DND-41 (cell line): ENCODE results near the gene BYSL.

Experiments used
- ATAC-seq: fragments of 200-7000 bp; cut with Tn5 transposase; 3 replicates; pipeline ENCODE4 v1.9.1; 2021; ENCODE audit warnings: low read depth; ENCODE audit not compliant: insufficient read depth
- DNase-seq: peaks from one replicate; pipeline ENCODE4 v3.0.0-alpha.2; 2020
- H2AFZ ChIP-seq: 2 replicates; pipeline ENCODE4 v1.6.0; 2012; ENCODE audit warnings: low read depth, low read length
- H3K27ac ChIP-seq: 2 replicates; pipeline ENCODE4 v1.5.1; 2012; ENCODE audit warnings: low read length, inconsistent platforms
- H3K27me3 ChIP-seq: fragments of 200-600 bp; sonication (generic); 2 replicates; pipeline ENCODE4 v1.6.0; 2012; ENCODE audit warnings: low read length, mild to moderate bottlenecking, inconsistent platforms; ENCODE audit not compliant: insufficient read depth, poor library complexity
- H3K36me3 ChIP-seq: 2 replicates; pipeline ENCODE4 v1.5.1; 2012; ENCODE audit warnings: low read length, inconsistent platforms; ENCODE audit not compliant: insufficient read depth
- H3K4me1 ChIP-seq: 2 replicates; pipeline ENCODE4 v1.5.1; 2012; ENCODE audit warnings: mild to moderate bottlenecking, low read length; ENCODE audit not compliant: insufficient read depth
- H3K4me2 ChIP-seq: 2 replicates; pipeline ENCODE4 v1.6.0; 2012; ENCODE audit warnings: mild to moderate bottlenecking, moderate library complexity, low read length, inconsistent platforms; ENCODE audit not compliant: insufficient read depth
- H3K4me3 ChIP-seq, 2 experiments: fragments of 200-600 bp in 1 of 2; shearing (Covaris generic) in 1 of 2; 2 replicates each; pipeline ENCODE4 v1.5.1; 2012 to 2016; ENCODE audit warnings: inconsistent platforms in 2 of 2, low read length in 2 of 2, mild to moderate bottlenecking in 2 of 2, low read depth in 1 of 2, moderate library complexity in 1 of 2
- H3K79me2 ChIP-seq: 2 replicates; pipeline ENCODE4 v1.6.0; 2012; ENCODE audit warnings: low read length, inconsistent platforms; ENCODE audit not compliant: insufficient read depth
- H3K9ac ChIP-seq: 2 replicates; pipeline ENCODE4 v1.6.0; 2012; ENCODE audit warnings: low read depth, mild to moderate bottlenecking, inconsistent platforms, low read length, moderate library complexity
- H3K9me3 ChIP-seq: 2 replicates; pipeline ENCODE4 v1.5.1; 2012; ENCODE audit warnings: low read length, moderate library complexity, mild to moderate bottlenecking, inconsistent platforms; ENCODE audit not compliant: insufficient read depth, severe bottlenecking
- H4K20me1 ChIP-seq: 2 replicates; pipeline ENCODE4 v1.6.0; 2012; ENCODE audit warnings: low read length; ENCODE audit not compliant: insufficient read depth
- CTCF ChIP-seq: IDR thresholded peaks from 2 replicates; pipeline ENCODE4 v1.5.1; 2012; ENCODE audit warnings: borderline replicate concordance, low read length, moderate library complexity, mild to moderate bottlenecking; ENCODE audit not compliant: poor library complexity, severe bottlenecking; ENCODE audit errors: extremely low read depth
- EZH2 ChIP-seq: IDR thresholded peaks from 3 replicates; pipeline ENCODE4 v1.6.1; 2012; ENCODE audit warnings: borderline replicate concordance, low read depth, mild to moderate bottlenecking, moderate library complexity, low read length, inconsistent platforms; ENCODE audit not compliant: severe bottlenecking

Gene BYSL

GRCh38 chr6:41936073-41936837, 15.0 kb downstream of the BYSL start:
- H3K4me2 ChIP-seq: peak overlapping the region; percentile 82
- H3K4me3 ChIP-seq: peak overlapping the region in 1 of 2 experiments; percentile 86; a peak in 3 of 4 replicates
- peak overlapping the region; percentile 100 for H3K27ac ChIP-seq
- H2AFZ ChIP-seq: no peak overlapping the region
- peak overlapping the region; percentile 99 for H3K9ac ChIP-seq
- peaks cover 96% of the 10 kb centered on the region for H3K36me3 ChIP-seq
- H3K27me3 ChIP-seq: no peaks in the 10 kb centered on the region
- ATAC-seq: peak; percentile 57
- no peak for TF ChIP-seq EZH2
- peak; percentile 95 for TF ChIP-seq CTCF
- DNase-seq: peak; percentile 99
- H3K9me3 ChIP-seq: no peaks in the 10 kb centered on the region
- H3K4me1 ChIP-seq: peaks cover 62% of the 10 kb centered on the region
- H4K20me1 ChIP-seq: peaks cover 33% of the 10 kb centered on the region
- peaks cover 74% of the 10 kb centered on the region for H3K79me2 ChIP-seq

GRCh38 chr6:41937472-41937860, 16.2 kb downstream of the BYSL start:
- peaks cover 83% of the 10 kb centered on the region for H3K79me2 ChIP-seq
- peak overlapping the region; percentile 99 for H3K9ac ChIP-seq
- ATAC-seq (no peak), DNase-seq (no peak)
- peaks cover 86% of the 10 kb centered on the region for H3K36me3 ChIP-seq
- peak overlapping the region; percentile 86 to 93 for H3K4me3 ChIP-seq
- peaks cover 29% of the 10 kb centered on the region for H4K20me1 ChIP-seq
- peak overlapping the region; percentile 100 for H3K27ac ChIP-seq
- TF ChIP-seq CTCF (no peak), EZH2 (no peak)
- H3K9me3 ChIP-seq: no peaks in the 10 kb centered on the region
- peaks cover 69% of the 10 kb centered on the region for H3K4me1 ChIP-seq
- no peak overlapping the region for H2AFZ ChIP-seq
- peak overlapping the region; percentile 82 for H3K4me2 ChIP-seq
- no peaks in the 10 kb centered on the region for H3K27me3 ChIP-seq

GRCh38 chr6:41937861-41938574, 16.7 kb downstream of the BYSL start:
- peaks cover 74% of the 10 kb centered on the region for H3K4me1 ChIP-seq
- H3K9me3 ChIP-seq: no peaks in the 10 kb centered on the region
- H4K20me1 ChIP-seq: peaks cover 26% of the 10 kb centered on the region
- peaks cover 81% of the 10 kb centered on the region for H3K36me3 ChIP-seq
- peak; percentile 26 for ATAC-seq
- H3K4me3 ChIP-seq: peak overlapping the region; percentile 86 to 93
- H3K79me2 ChIP-seq: peaks cover 79% of the 10 kb centered on the region
- peak overlapping the region; percentile 99 for H3K9ac ChIP-seq
- no peaks in the 10 kb centered on the region for H3K27me3 ChIP-seq
- peak overlapping the region; percentile 82 for H3K4me2 ChIP-seq
- peak; percentile 93 for DNase-seq
- no peak for TF ChIP-seq CTCF
- TF ChIP-seq EZH2: no peak
- no peak overlapping the region for H2AFZ ChIP-seq
- H3K27ac ChIP-seq: peak overlapping the region; percentile 100
